Daoy (cell line): ENCODE measurements around the gene LMBRD2. TPM values are rescaled to one million over a fixed set of nuclear protein-coding genes. Genes with fewer than 3 reads are reported as not detected.
"Not testable (repeated sequence)": the region's sequence is repeated elsewhere in the genome, so short reads cannot be mapped to it uniquely, and the experiment has no call there.

Experiments
- DNase-seq: peaks from one replicate; pipeline ENCODE4 v3.0.0-alpha.2; 2015; ENCODE audit warnings: low read depth
- total RNA-seq: library from RNA; depleted of rRNA; stranded (reverse); fragments of >200 nt; shearing (Covaris generic); gene quantifications from 2 replicates; pipeline ENCODE4 v1.2.3, GENCODE V29; 2014

The LMBRD2 gene
- total RNA-seq, 1 experiment from 2014 or later: 6.1 TPM

- no peak for DNase-seq
Observed at GRCh38 chr5:36161361-36161760, 9.7 kb upstream of the LMBRD2 start.

GRCh38 chr5:36160617-36161016 lies 8.9 kb upstream of the LMBRD2 start:
- no peak for DNase-seq

- no peak for DNase-seq
Observed at GRCh38 chr5:36158144-36158543, 6.5 kb upstream of the LMBRD2 start.

- DNase-seq: no peak
Observed at GRCh38 chr5:36156619-36157018, 4.9 kb upstream of the LMBRD2 start.

- no peak for DNase-seq
Observed at GRCh38 chr5:36156121-36156601, 4.5 kb upstream of the LMBRD2 start.

- no peak for DNase-seq
Observed at GRCh38 chr5:36155291-36155690, 3.6 kb upstream of the LMBRD2 start.

- DNase-seq: no peak
Observed at GRCh38 chr5:36153726-36154125, 2.0 kb upstream of the LMBRD2 start.

- DNase-seq: no peak
Observed at GRCh38 chr5:36153298-36153677, 1.6 kb upstream of the LMBRD2 start.

GRCh38 chr5:36152324-36153297 lies 924 bp upstream of the LMBRD2 start:
- peak; percentile 11 for DNase-seq

- peak; percentile 55 for DNase-seq
Observed at GRCh38 chr5:36150676-36151433, 832 bp downstream of the LMBRD2 start.

GRCh38 chr5:36147681-36148080 lies 4.0 kb downstream of the LMBRD2 start:
- no peak for DNase-seq

GRCh38 chr5:36146390-36146789 lies 5.3 kb downstream of the LMBRD2 start:
- no peak for DNase-seq

GRCh38 chr5:36145311-36145710 lies 6.4 kb downstream of the LMBRD2 start:
- DNase-seq: no peak

GRCh38 chr5:36138900-36139683 lies 12.6 kb downstream of the LMBRD2 start:
- no peak for DNase-seq

- DNase-seq: no peak
Observed at GRCh38 chr5:36136581-36136980, 15.1 kb downstream of the LMBRD2 start.

- no peak for DNase-seq
Observed at GRCh38 chr5:36135988-36136387, 15.7 kb downstream of the LMBRD2 start.

- not testable (repeated sequence) for DNase-seq
Observed at GRCh38 chr5:36133009-36133408, 18.7 kb downstream of the LMBRD2 start.

- not testable (repeated sequence) for DNase-seq
Observed at GRCh38 chr5:36129666-36130065, 22.0 kb downstream of the LMBRD2 start.

- DNase-seq: no peak
Observed at GRCh38 chr5:36128795-36129194, 22.9 kb downstream of the LMBRD2 start.

GRCh38 chr5:36125868-36126267 lies 25.8 kb downstream of the LMBRD2 start:
- DNase-seq: no peak

GRCh38 chr5:36111238-36111637 lies 40.4 kb downstream of the LMBRD2 start:
- DNase-seq: no peak
